Liver (tissue), 9 donors: Measurements from ENCODE around the gene ETV6. TPM values are rescaled to one million over a fixed set of nuclear protein-coding genes. Genes with fewer than 3 reads are reported as not detected.

Source experiments
- DNase-seq: peaks from one replicate; pipeline ENCODE4 v3.0.0-alpha.2; 2017; ENCODE audit warnings: low spot score
- H3K27ac ChIP-seq, 2 donors: one replicate each; pipeline ENCODE4 v1.7.0; 2013; ENCODE audit warnings: inconsistent platforms in 2 of 2, low read length in 2 of 2, control low read depth in 1 of 2, low read depth in 1 of 2, mild to moderate bottlenecking in 1 of 2
- H3K27me3 ChIP-seq, 4 donors: one replicate each; pipeline versions ENCODE4 v1.6.1 to v1.7.0; 2013; ENCODE audit warnings: low read length in 3 of 4, inconsistent platforms in 1 of 4, mild to moderate bottlenecking in 1 of 4, moderate library complexity in 1 of 4; ENCODE audit not compliant: control insufficient read depth in 4 of 4, insufficient read depth in 4 of 4
- H3K36me3 ChIP-seq, 4 donors: one replicate each; pipeline versions ENCODE4 v1.6.1 to v1.7.0; 2013; ENCODE audit warnings: low read length in 3 of 4, mild to moderate bottlenecking in 3 of 4, low read depth in 1 of 4, moderate library complexity in 1 of 4; ENCODE audit not compliant: control insufficient read depth in 4 of 4, insufficient read depth in 3 of 4
- H3K4me1 ChIP-seq, 4 donors: one replicate each; pipeline versions ENCODE4 v1.6.1 to v1.7.0; 2013; ENCODE audit warnings: low read length in 3 of 4, mild to moderate bottlenecking in 3 of 4, moderate library complexity in 1 of 4; ENCODE audit not compliant: control insufficient read depth in 4 of 4, insufficient read depth in 4 of 4
- H3K4me3 ChIP-seq, 3 donors: one replicate each; pipeline versions ENCODE4 v1.6.1 to v1.7.0; 2013; ENCODE audit warnings: low read length in 3 of 3, control low read depth in 1 of 3, low read depth in 1 of 3, mild to moderate bottlenecking in 1 of 3
- H3K9ac ChIP-seq, 2 donors: one replicate each; pipeline ENCODE4 v1.7.0; 2013; ENCODE audit warnings: low read length in 2 of 2, mild to moderate bottlenecking in 2 of 2, moderate library complexity in 2 of 2, control low read depth in 1 of 2, low read depth in 1 of 2
- H3K9me3 ChIP-seq, 4 donors: one replicate each; pipeline versions ENCODE4 v1.6.1 to v1.7.0; 2013; ENCODE audit warnings: low read length in 3 of 4; ENCODE audit not compliant: control insufficient read depth in 4 of 4
- EGR1 ChIP-seq, 2 donors: IDR thresholded peaks; 2 replicates each; pipeline ENCODE4 v1.6.1; 2016 to 2018; ENCODE audit warnings: antibody characterized with exemption in 2 of 2, low read depth in 2 of 2
- FOXA1 ChIP-seq: IDR thresholded peaks from 2 replicates; pipeline ENCODE4 v1.6.1; 2016; ENCODE audit warnings: antibody characterized with exemption
- FOXA2 ChIP-seq: IDR thresholded peaks from 2 replicates; pipeline ENCODE4 v1.6.1; 2016; ENCODE audit warnings: antibody characterized with exemption
- GABPA ChIP-seq, 2 donors: IDR thresholded peaks in 1 of 2; conservative IDR thresholded peaks in 1 of 2; 2 replicates each; pipeline ENCODE4 v1.6.1; 2016; ENCODE audit warnings: antibody characterized with exemption in 2 of 2, mild to moderate bottlenecking in 1 of 2, moderate library complexity in 1 of 2
- JUND ChIP-seq, 2 donors: IDR thresholded peaks; 2 replicates each; pipeline ENCODE4 v1.6.1; 2016; ENCODE audit warnings: antibody characterized with exemption in 2 of 2
- NR2F2 ChIP-seq: IDR thresholded peaks from 2 replicates; pipeline ENCODE4 v1.6.1; 2016; ENCODE audit warnings: antibody characterized with exemption
- RAD21 ChIP-seq, 2 donors: IDR thresholded peaks; 2 replicates each; pipeline ENCODE4 v1.6.1; 2016; ENCODE audit warnings: antibody characterized with exemption in 2 of 2, mild to moderate bottlenecking in 2 of 2
- REST ChIP-seq: IDR thresholded peaks from 2 replicates; pipeline ENCODE4 v1.6.1; 2016; ENCODE audit warnings: antibody characterized with exemption, mild to moderate bottlenecking
- RXRA ChIP-seq, 2 donors: IDR thresholded peaks; 2 replicates each; pipeline ENCODE4 v1.6.1; 2017 to 2018; ENCODE audit warnings: antibody characterized with exemption in 2 of 2, mild to moderate bottlenecking in 1 of 2
- SP1 ChIP-seq: IDR thresholded peaks from 2 replicates; pipeline ENCODE4 v1.6.1; 2018; ENCODE audit warnings: antibody characterized with exemption, mild to moderate bottlenecking
- YY1 ChIP-seq: IDR thresholded peaks from 2 replicates; pipeline ENCODE4 v1.6.1; 2016; ENCODE audit warnings: antibody characterized with exemption, mild to moderate bottlenecking
- WGBS: extraction: QIAGEN DNeasy Blood & Tissue Kit; methylation state at CpG from one replicate; pipeline ENCODE4 v1.1.7; 2013; 5-methylcytosine and 5-hydroxymethylcytosine counted together
- polyA plus RNA-seq, 2 donors: library from polyadenylated mRNA; stranded (reverse) in 1 of 2; unstranded in 1 of 2; fragments of 200-250 nt in 1 of 2; fragments of >200 nt in 1 of 2; fragmentation: Nextera tagmentation in 1 of 2; extraction: Ambion mirVana in 1 of 2; gene quantifications; one replicate each; pipeline versions ENCODE4 v1.2.1 to v1.2.3, GENCODE V29; 2013 to 2015
- total RNA-seq, 2 donors: library from RNA; depleted of rRNA; stranded (reverse); fragments of >200 nt; gene quantifications; one replicate each; pipeline ENCODE4 v1.2.3, GENCODE V29; 2014
- TF ChIP-seq, protein P1 (sequence below): IDR thresholded peaks from 2 replicates; pipeline ENCODE4 v1.6.1; 2016; ENCODE audit warnings: antibody characterized with exemption
- donor health status: healthy.
- donor health status: healthy.
- donor health status: healthy.
- donor health status: healthy.
- donor health status: healthy.

ETV6 gene
- total and polyA plus RNA-seq, 4 donors, result 2.0 to 6.2 (median 3.5) TPM

DNA sequence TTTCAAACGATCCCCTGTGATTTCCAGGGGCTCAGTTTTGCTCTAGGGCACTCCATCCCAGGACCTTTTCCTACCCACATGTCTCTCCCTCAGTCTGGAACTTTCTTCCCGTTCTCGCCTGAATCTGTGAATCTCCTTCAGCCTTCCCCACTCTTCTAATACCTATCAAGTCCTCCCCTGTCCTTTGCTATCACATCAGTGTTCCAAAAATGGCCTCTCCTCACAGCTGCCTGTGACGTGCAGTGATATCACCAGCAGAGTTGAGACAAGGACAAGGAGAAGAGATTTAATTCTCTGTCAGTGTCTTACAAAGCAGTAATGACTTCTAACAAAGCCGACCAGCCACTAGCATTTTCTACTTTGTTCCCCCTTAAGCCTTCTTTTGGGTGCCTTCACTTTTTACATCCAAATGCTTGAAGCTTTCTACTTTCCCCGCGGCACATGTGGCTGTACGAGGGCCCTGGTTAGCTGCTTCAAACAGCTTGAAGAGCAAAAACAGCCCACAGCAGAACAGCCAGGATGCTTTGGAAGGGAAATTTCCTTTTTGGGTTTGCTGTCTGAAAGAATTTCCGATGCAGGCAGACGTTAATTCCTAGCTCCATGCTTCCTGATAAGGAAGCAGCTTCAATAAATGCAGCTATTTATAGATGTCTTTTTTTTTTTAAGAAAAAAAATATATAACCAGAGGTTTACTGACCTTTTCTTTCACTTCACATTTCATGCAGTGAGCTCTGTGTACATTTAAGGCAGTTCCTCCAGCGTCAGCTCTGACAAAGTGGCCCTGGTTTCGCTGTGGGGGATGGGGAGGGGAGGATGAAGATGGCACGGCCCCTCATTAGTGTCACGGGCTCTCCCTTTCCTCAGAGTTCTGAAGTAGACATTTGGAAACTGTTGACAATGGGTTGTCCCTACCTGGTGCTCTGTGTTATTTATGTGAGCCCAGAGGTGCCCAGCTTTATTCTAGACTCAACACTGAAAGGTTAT is 109.3 kb downstream of the ETV6 start (continued):
- no peak for TF ChIP-seq REST
- TF ChIP-seq YY1, result peak; percentile 25

DNA sequence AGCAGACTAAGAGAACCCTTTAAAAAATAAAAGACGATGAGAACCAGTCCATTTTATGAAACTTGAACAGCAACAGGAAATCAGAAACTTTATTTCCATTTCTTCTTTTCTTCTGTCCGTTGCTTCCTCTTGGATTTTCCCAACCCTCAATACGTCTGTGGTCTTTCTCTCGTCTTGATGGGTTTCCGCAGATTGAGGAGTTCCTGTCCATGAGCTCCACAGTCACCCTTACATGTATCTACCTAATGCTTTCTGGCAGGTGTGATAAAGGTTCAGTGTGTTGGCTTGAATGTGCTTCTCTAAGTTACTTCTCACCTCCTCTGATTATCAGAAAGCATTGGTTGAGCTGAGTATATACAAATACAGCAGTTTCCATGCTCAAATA is 110.0 kb downstream of the ETV6 start:
- 83% methylated on average over 5 of the region's 5 CpGs for WGBS

More for the DNA sequence above, 110.0 kb downstream of the ETV6 start:
- no peaks in the 10 kb centered on the region for H3K9me3 ChIP-seq
- no peak overlapping the region for H3K4me3 ChIP-seq
- peak overlapping the region in 1 of 2 donors; percentile 42 for H3K27ac ChIP-seq
- H3K27me3 ChIP-seq, result no peaks in the 10 kb centered on the region
- peaks cover 0 to 8% (median 5%) of the 10 kb centered on the region in 4 donors for H3K36me3 ChIP-seq
- H3K4me1 ChIP-seq, result no peaks in the 10 kb centered on the region
- no peak for TF ChIP-seq RXRA (IDR thresholded peaks at IDR 0.05)
- no peak for TF ChIP-seq EGR1 (IDR thresholded peaks at IDR 0.05; ENCODE audit: low read depth in 2 of 2)
- no peak for TF ChIP-seq NR2F2
- TF ChIP-seq, protein P1, sequence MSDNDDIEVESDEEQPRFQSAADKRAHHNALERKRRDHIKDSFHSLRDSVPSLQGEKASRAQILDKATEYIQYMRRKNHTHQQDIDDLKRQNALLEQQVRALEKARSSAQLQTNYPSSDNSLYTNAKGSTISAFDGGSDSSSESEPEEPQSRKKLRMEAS, result no peak
- no peak for TF ChIP-seq YY1
- TF ChIP-seq FOXA2, result no peak
- no peak for TF ChIP-seq GABPA (IDR thresholded peaks at IDR 0.05 in 1 of 2, conservative IDR thresholded peaks at IDR 0.05 in 1 of 2)
- TF ChIP-seq REST, result no peak
- no peak for TF ChIP-seq RAD21 (IDR thresholded peaks at IDR 0.05)
- TF ChIP-seq JUND (IDR thresholded peaks at IDR 0.05), result no peak
- no peak for TF ChIP-seq FOXA1
- no peak for TF ChIP-seq SP1
- no peak for DNase-seq
- H3K9ac ChIP-seq, result no peak overlapping the region
